Gastroesophageal sphincter (tissue), 3 donors: Measurements from ENCODE around the gene NCOA3.

ENCODE experiments used
- CTCF ChIP-seq, 4 experiments: fragments of 200-600 bp in 2 of 4; fragments of 450-650 bp in 2 of 4; sonication (generic) in 1 of 4; IDR thresholded peaks; one replicate each; pipeline ENCODE4 v1.5.1; 2017 to 2019; ENCODE audit warnings: antibody characterized with exemption in 4 of 4, mild to moderate bottlenecking in 2 of 4, moderate library complexity in 2 of 4
- EP300 ChIP-seq: sonication (generic); formaldehyde crosslinking; IDR thresholded peaks from one replicate; pipeline ENCODE4 v1.6.1; 2017; ENCODE audit warnings: antibody characterized with exemption, mild to moderate bottlenecking
- POLR2A ChIP-seq, 2 donors: fragments of 450-650 bp; IDR thresholded peaks; one replicate each; pipeline ENCODE4 v1.6.1; 2017; ENCODE audit warnings: antibody characterized with exemption in 2 of 2, mild to moderate bottlenecking in 2 of 2, moderate library complexity in 1 of 2
- POLR2AphosphoS5 ChIP-seq: sonication (generic); formaldehyde crosslinking; IDR thresholded peaks from one replicate; pipeline ENCODE4 v1.6.1; 2017; ENCODE audit warnings: antibody characterized with exemption

DNA sequence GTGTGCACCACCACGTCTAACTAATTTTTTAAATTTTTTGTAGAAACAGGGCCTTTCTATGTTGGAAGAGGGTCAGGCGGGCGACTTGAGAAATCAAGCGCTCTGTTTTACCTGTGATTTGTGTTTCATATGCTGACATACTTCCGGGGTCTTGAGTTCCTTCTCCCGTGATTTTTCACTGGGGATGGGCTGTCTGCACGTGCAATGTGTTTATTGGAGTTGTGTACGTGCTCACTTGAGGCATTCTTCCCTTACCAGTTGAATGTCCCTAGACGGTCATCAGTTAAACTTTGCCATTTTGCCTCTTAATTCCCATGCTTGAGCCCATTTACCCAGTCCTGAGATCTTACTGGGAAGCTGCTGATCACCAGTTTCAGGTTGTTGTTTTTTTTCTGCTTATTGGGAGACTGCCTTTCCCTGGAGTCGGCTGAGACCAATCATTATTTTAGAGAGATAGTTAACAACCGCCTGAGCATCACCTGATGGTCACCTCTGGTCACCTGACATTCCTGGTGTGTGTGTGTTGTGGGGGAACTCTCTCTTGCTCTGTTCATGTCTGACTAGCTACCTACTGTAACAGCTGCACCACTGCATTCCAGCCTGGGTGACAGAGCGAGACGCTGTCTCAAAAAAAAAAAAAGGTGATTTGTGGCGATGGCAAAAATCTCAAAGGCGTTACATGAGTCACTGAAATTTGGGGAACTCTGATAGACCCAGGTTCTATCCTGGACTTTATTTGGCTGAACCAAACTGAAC is 34.8 kb upstream of the NCOA3 start:
- TF ChIP-seq CTCF (IDR thresholded peaks at IDR 0.05) (no peak), POLR2AphosphoS5 (no peak), POLR2A (IDR thresholded peaks at IDR 0.05) (no peak), EP300 (no peak)
